HCT116 (cell line): ENCODE measurements around the gene TXLNB. TPM values are rescaled to one million over a fixed set of nuclear protein-coding genes. Genes with fewer than 3 reads are reported as not detected.

Source experiments
- ATAC-seq: fragments of 200-7000 bp; cut with Tn5 transposase; 2 replicates; pipeline ENCODE4 v1.9.1; 2020; ENCODE audit warnings: mild to moderate bottlenecking, moderate library complexity
- BruUV-seq: library from RNA; stranded (reverse); fragments of 400-500 nt; replicated peaks from 2 replicates; lab custom pipeline; 2021; lab: Mats Ljungman, UMichigan
- CTCF ChIA-PET: fragments of 300-600 bp; sonication (Branson Sonifier 250); formaldehyde crosslinking; loops from one replicate; lab custom pipeline; 2021; ENCODE audit warnings: antibody characterized with exemption; lab: Charles Lee
- POLR2A ChIA-PET: fragments of 300-600, 350-600 bp; sonication (Branson Sonifier 250); formaldehyde crosslinking; loops from one replicate; lab custom pipeline; 2021; ENCODE audit warnings: antibody characterized with exemption; lab: Charles Lee
- RAD21 ChIA-PET, 2 experiments: fragments of 300-600 bp; sonication (Branson Sonifier 250); formaldehyde crosslinking; loops; one replicate each; lab custom pipeline; 2023; ENCODE audit warnings: low total read pairs in 2 of 2; ENCODE audit not compliant: uncharacterized antibody in 2 of 2, unreplicated experiment in 2 of 2, low non-redundant PET in 1 of 2; lab: Charles Lee
- DNase-seq: peaks from one replicate; pipeline ENCODE4 v3.0.0-alpha.2; 2010; ENCODE audit warnings: low read depth, low spot score
- H2AFZ ChIP-seq: fragments of 200-600 bp; shearing (Covaris generic), sonication (generic); 2 replicates; pipeline ENCODE4 v1.6.1; 2017; ENCODE audit warnings: low read depth, mixed run types, mixed read lengths, antibody characterized with exemption, low read length; ENCODE audit not compliant: poor library complexity, severe bottlenecking
- H3K27ac ChIP-seq: 2 replicates; pipeline ENCODE4 v1.5.1; 2012; ENCODE audit warnings: low read depth, low read length
- H3K27me3 ChIP-seq: fragments of 200-600 bp; sonication (generic); 2 replicates; pipeline ENCODE4 v1.6.1; 2016; ENCODE audit warnings: mixed run types, low read length, mixed read lengths; ENCODE audit not compliant: insufficient read depth
- H3K36me3 ChIP-seq, 2 experiments: fragments of 200-500 bp in 1 of 2; fragments of 200-600 bp in 1 of 2; sonication (Bioruptor generic) in 1 of 2; sonication (generic) in 1 of 2; 2 replicates each; pipeline versions ENCODE4 v1.5.1 to v1.6.1; 2014 to 2016; ENCODE audit warnings: low read length in 2 of 2, inconsistent platforms in 1 of 2, mixed read lengths in 1 of 2, mixed run types in 1 of 2; ENCODE audit not compliant: insufficient read depth in 2 of 2, control insufficient read depth in 1 of 2
- H3K4me1 ChIP-seq, 2 experiments: fragments of 200-600 bp in 1 of 2; sonication (generic) in 1 of 2; 2 replicates each; pipeline versions ENCODE4 v1.5.1 to v1.6.1; 2012 to 2017; ENCODE audit warnings: low read length in 2 of 2, inconsistent platforms in 1 of 2, mild to moderate bottlenecking in 1 of 2, mixed read lengths in 1 of 2, mixed run types in 1 of 2, moderate library complexity in 1 of 2; ENCODE audit not compliant: insufficient read depth in 2 of 2, control insufficient read depth in 1 of 2
- H3K4me2 ChIP-seq: fragments of 200-600 bp; sonication (generic); 2 replicates; pipeline ENCODE4 v1.6.1; 2017; ENCODE audit warnings: mixed run types, low read length, mixed read lengths
- H3K4me3 ChIP-seq, 2 experiments: fragments of 200-600 bp in 1 of 2; sonication (generic) in 1 of 2; replicated peaks in 1 of 2; 2 replicates each; pipeline ENCODE4 v1.5.1; 2011 to 2016; ENCODE audit warnings: low read length in 2 of 2, control low read depth in 1 of 2, low read depth in 1 of 2, mild to moderate bottlenecking in 1 of 2, mixed read lengths in 1 of 2, mixed run types in 1 of 2
- H3K79me2 ChIP-seq: fragments of 200-600 bp; sonication (generic); 2 replicates; pipeline ENCODE4 v1.6.1; 2017; ENCODE audit warnings: mild to moderate bottlenecking, mixed run types, low read length, moderate library complexity, mixed read lengths; ENCODE audit not compliant: insufficient read depth
- H3K9ac ChIP-seq: fragments of 200-600 bp; sonication (generic); 2 replicates; pipeline ENCODE4 v1.6.1; 2016; ENCODE audit warnings: low read length, mixed read lengths
- H3K9me2 ChIP-seq: fragments of 200-600 bp; sonication (generic), shearing (Covaris generic); 2 replicates; pipeline ENCODE4 v1.6.1; 2017; ENCODE audit warnings: mixed run types, mild to moderate bottlenecking, moderate library complexity; ENCODE audit not compliant: insufficient read depth
- H3K9me3 ChIP-seq, 2 experiments: fragments of 200-500 bp in 1 of 2; fragments of 200-600 bp in 1 of 2; sonication (Bioruptor generic) in 1 of 2; sonication (generic) in 1 of 2; 2 replicates each; pipeline ENCODE4 v1.6.1; 2014 to 2017; ENCODE audit warnings: low read length in 2 of 2, mixed read lengths in 2 of 2, inconsistent platforms in 1 of 2, low read depth in 1 of 2, mild to moderate bottlenecking in 1 of 2, mixed run types in 1 of 2, moderate library complexity in 1 of 2; ENCODE audit not compliant: control insufficient read depth in 1 of 2, insufficient read depth in 1 of 2
- H4K20me1 ChIP-seq: fragments of 200-600 bp; sonication (generic), shearing (Covaris generic); 2 replicates; pipeline ENCODE4 v1.6.1; 2017; ENCODE audit warnings: mixed run types, mild to moderate bottlenecking, moderate library complexity; ENCODE audit not compliant: insufficient read depth
- CEBPB ChIP-seq: IDR thresholded peaks from 2 replicates; pipeline ENCODE4 v1.6.1; 2012; ENCODE audit warnings: low read depth
- EGR1 ChIP-seq: IDR thresholded peaks from 2 replicates; pipeline ENCODE4 v1.6.1; 2012; ENCODE audit warnings: low read depth
- EZH2 ChIP-seq: fragments of 200-600 bp; sonication (generic); IDR thresholded peaks from 2 replicates; pipeline ENCODE4 v1.6.1; 2017; ENCODE audit warnings: antibody characterized with exemption, mixed run types
- EZH2phosphoT487 ChIP-seq: fragments of 200-600 bp; IDR thresholded peaks from 2 replicates; pipeline ENCODE4 v1.6.1; 2018; ENCODE audit warnings: antibody characterized with exemption, borderline replicate concordance
- FOSL1 ChIP-seq: IDR thresholded peaks from 2 replicates; pipeline ENCODE4 v1.6.1; 2012; ENCODE audit warnings: low read depth
- JUND ChIP-seq: IDR thresholded peaks from 2 replicates; pipeline ENCODE4 v1.6.1; 2012
- POLR2A ChIP-seq: IDR thresholded peaks from 2 replicates; pipeline ENCODE4 v1.7.0; 2011; ENCODE audit warnings: borderline replicate concordance; ENCODE audit not compliant: insufficient read depth, insufficient read length; ENCODE audit errors: extremely low read depth
- POLR2AphosphoS5 ChIP-seq: IDR thresholded peaks from 2 replicates; pipeline ENCODE4 v1.6.1; 2011; ENCODE audit warnings: mild to moderate bottlenecking, low read depth, low read length, moderate library complexity
- RAD21 ChIP-seq: IDR thresholded peaks from 2 replicates; pipeline ENCODE4 v1.6.1; 2012; ENCODE audit warnings: low read depth, mild to moderate bottlenecking
- SP1 ChIP-seq: IDR thresholded peaks from 2 replicates; pipeline ENCODE4 v1.6.1; 2012; ENCODE audit warnings: low read depth
- SRF ChIP-seq: IDR thresholded peaks from 2 replicates; pipeline ENCODE4 v1.6.1; 2012; ENCODE audit warnings: low read depth
- YY1 ChIP-seq: IDR thresholded peaks from 2 replicates; pipeline ENCODE4 v1.6.1; 2011; ENCODE audit warnings: low read length, low read depth, moderate library complexity, mild to moderate bottlenecking; ENCODE audit not compliant: insufficient replicate concordance; ENCODE audit errors: extremely low read depth
- ZFX ChIP-seq: fragments of 450-650 bp; IDR thresholded peaks from 2 replicates; pipeline ENCODE4 v1.6.1; 2017
- ZNF274 ChIP-seq: fragments of 200-500 bp; sonication (Bioruptor generic); IDR thresholded peaks from 2 replicates; pipeline ENCODE4 v1.6.1; 2014; ENCODE audit warnings: mild to moderate bottlenecking, low read depth, low read length, inconsistent platforms
- intact Hi-C: fragments of 100-400 bp; cut with micrococcal nuclease; formaldehyde crosslinking; loops from 2 replicates; pipeline ENCODE4 v1.10.0; 2022
- total RNA-seq: library from RNA; stranded (reverse); gene quantifications from one replicate; pipeline ENCODE4 v1.2.1, GENCODE V29; 2021; ENCODE audit not compliant: unreplicated experiment
- TF ChIP-seq, protein P1 (sequence below): IDR thresholded peaks from 2 replicates; pipeline ENCODE4 v1.6.1; 2012; ENCODE audit warnings: low read depth
- TF ChIP-seq, protein P2 (sequence below): IDR thresholded peaks from 2 replicates; pipeline ENCODE4 v1.6.1; 2011; ENCODE audit warnings: mild to moderate bottlenecking, low read length, moderate library complexity; ENCODE audit not compliant: insufficient replicate concordance; ENCODE audit errors: extremely low read depth
- TF ChIP-seq, protein P3 (sequence below): IDR thresholded peaks from 2 replicates; pipeline ENCODE4 v1.6.1; 2012

Gene TXLNB
- total RNA-seq, 1 experiment from 2014 or later: 0.05 TPM

DNA sequence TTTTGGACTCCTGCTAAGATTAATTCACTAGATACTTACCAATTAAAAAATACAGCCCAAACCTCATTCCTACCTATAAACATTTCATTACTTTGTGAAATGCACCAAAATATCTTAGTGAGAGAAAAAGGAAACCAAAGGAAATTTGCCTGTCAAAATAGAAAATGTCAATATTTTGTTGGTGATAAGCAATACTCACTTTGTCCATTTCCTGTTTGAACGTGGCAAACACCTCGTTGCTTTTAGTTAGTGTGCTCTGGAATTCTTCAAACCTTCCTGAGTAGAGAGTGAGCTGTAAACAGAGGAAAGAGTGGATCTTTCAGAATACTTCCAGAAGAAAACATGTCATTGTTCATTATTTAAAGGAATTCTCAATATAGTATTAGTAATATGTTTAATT is 44.2 kb downstream of the TXLNB start (continued):
- TF ChIP-seq, protein P1, sequence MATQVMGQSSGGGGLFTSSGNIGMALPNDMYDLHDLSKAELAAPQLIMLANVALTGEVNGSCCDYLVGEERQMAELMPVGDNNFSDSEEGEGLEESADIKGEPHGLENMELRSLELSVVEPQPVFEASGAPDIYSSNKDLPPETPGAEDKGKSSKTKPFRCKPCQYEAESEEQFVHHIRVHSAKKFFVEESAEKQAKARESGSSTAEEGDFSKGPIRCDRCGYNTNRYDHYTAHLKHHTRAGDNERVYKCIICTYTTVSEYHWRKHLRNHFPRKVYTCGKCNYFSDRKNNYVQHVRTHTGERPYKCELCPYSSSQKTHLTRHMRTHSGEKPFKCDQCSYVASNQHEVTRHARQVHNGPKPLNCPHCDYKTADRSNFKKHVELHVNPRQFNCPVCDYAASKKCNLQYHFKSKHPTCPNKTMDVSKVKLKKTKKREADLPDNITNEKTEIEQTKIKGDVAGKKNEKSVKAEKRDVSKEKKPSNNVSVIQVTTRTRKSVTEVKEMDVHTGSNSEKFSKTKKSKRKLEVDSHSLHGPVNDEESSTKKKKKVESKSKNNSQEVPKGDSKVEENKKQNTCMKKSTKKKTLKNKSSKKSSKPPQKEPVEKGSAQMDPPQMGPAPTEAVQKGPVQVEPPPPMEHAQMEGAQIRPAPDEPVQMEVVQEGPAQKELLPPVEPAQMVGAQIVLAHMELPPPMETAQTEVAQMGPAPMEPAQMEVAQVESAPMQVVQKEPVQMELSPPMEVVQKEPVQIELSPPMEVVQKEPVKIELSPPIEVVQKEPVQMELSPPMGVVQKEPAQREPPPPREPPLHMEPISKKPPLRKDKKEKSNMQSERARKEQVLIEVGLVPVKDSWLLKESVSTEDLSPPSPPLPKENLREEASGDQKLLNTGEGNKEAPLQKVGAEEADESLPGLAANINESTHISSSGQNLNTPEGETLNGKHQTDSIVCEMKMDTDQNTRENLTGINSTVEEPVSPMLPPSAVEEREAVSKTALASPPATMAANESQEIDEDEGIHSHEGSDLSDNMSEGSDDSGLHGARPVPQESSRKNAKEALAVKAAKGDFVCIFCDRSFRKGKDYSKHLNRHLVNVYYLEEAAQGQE: no peak
- TF ChIP-seq, protein P2, sequence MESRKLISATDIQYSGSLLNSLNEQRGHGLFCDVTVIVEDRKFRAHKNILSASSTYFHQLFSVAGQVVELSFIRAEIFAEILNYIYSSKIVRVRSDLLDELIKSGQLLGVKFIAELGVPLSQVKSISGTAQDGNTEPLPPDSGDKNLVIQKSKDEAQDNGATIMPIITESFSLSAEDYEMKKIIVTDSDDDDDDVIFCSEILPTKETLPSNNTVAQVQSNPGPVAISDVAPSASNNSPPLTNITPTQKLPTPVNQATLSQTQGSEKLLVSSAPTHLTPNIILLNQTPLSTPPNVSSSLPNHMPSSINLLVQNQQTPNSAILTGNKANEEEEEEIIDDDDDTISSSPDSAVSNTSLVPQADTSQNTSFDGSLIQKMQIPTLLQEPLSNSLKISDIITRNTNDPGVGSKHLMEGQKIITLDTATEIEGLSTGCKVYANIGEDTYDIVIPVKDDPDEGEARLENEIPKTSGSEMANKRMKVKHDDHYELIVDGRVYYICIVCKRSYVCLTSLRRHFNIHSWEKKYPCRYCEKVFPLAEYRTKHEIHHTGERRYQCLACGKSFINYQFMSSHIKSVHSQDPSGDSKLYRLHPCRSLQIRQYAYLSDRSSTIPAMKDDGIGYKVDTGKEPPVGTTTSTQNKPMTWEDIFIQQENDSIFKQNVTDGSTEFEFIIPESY: no peak

DNA sequence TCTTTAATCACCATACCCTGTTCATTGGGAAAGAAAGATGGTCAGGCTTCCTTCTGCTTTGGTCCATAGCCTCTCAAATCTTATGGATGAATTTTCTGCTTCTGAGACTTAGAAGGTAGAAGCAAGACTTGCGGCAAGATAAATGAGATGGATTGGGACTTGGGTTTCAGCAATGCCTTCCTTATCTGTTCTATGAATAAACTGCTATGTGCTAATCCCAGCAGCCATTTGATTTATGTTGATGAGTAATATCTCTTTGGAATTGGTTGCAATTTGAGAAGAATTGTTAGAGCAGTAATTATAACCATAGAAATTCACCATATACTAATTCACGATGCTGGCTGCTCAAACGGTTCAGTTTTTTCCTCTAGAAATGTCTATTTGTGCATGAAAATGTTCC is 48.3 kb downstream of the TXLNB start:
- Histone ChIP-seq H3K9me3 (no peaks in the 10 kb centered on the region), H3K4me3 (no peak overlapping the region), H3K79me2 (no peaks in the 10 kb centered on the region), H3K4me2 (no peak overlapping the region), H3K27me3 (no peaks in the 10 kb centered on the region), H4K20me1 (no peaks in the 10 kb centered on the region), H3K9ac (no peak overlapping the region), H3K9me2 (no peaks in the 10 kb centered on the region; the same call in 1 of the 2 replicates), H3K4me1 (no peaks in the 10 kb centered on the region), H2AFZ (no peak overlapping the region), H3K36me3 (no peaks in the 10 kb centered on the region), H3K27ac (no peak overlapping the region)
- DNase-seq: no peak
- intact Hi-C loops: no loop called here
- POLR2A ChIA-PET: no interaction called here
- CTCF ChIA-PET: no interaction called here
- RAD21 ChIA-PET: no interaction called here
- ATAC-seq: no peak
- BruUV-seq: no TSS peak
- no peak for TF ChIP-seq POLR2A
- no peak for TF ChIP-seq CEBPB
- no peak for TF ChIP-seq FOSL1
- TF ChIP-seq, protein P1: no peak
- no peak for TF ChIP-seq POLR2AphosphoS5
- no peak for TF ChIP-seq SP1
- TF ChIP-seq EZH2: no peak
- no peak for TF ChIP-seq SRF
- TF ChIP-seq, protein P3, sequence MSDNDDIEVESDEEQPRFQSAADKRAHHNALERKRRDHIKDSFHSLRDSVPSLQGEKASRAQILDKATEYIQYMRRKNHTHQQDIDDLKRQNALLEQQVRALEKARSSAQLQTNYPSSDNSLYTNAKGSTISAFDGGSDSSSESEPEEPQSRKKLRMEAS: no peak
- TF ChIP-seq ZFX: no peak
- no peak for TF ChIP-seq JUND
- TF ChIP-seq ZNF274: no peak
- no peak for TF ChIP-seq EZH2phosphoT487
- no peak for TF ChIP-seq YY1
- no peak for TF ChIP-seq RAD21
- TF ChIP-seq EGR1: no peak
